Neutrophil (primary cell): ENCODE data around the gene ANK3.

Source experiments
- H3K27ac ChIP-seq: fragments of 200-600 bp; sonication (generic); 2 replicates; pipeline ENCODE4 v1.5.1; 2016; ENCODE audit warnings: mild to moderate bottlenecking, moderate library complexity
- H3K27me3 ChIP-seq: fragments of 200-600 bp; sonication (generic); 2 replicates; pipeline ENCODE4 v1.6.0; 2016; ENCODE audit warnings: mild to moderate bottlenecking
- H3K36me3 ChIP-seq: fragments of 200-600 bp; sonication (generic); 2 replicates; pipeline ENCODE4 v1.5.1; 2017
- H3K4me1 ChIP-seq, 2 experiments: fragments of 200-600 bp in 1 of 2; sonication (generic) in 1 of 2; 1 replicate in 1 of 2; 2 replicates in 1 of 2; pipeline versions ENCODE4 v1.5.1 to v1.6.1; 2013 to 2016; ENCODE audit warnings: low read depth in 1 of 2, low read length in 1 of 2, mild to moderate bottlenecking in 1 of 2, moderate library complexity in 1 of 2; ENCODE audit not compliant: control insufficient read depth in 1 of 2, insufficient read depth in 1 of 2
- H3K4me3 ChIP-seq, 2 experiments: fragments of 200-600 bp in 1 of 2; sonication (generic) in 1 of 2; 1 replicate in 1 of 2; 2 replicates in 1 of 2; pipeline ENCODE4 v1.5.1; 2013 to 2016; ENCODE audit warnings: low read depth in 1 of 2, low read length in 1 of 2, mild to moderate bottlenecking in 1 of 2, moderate library complexity in 1 of 2
- H3K9me3 ChIP-seq: fragments of 200-600 bp; sonication (generic); 2 replicates; pipeline ENCODE4 v1.5.1; 2016
- CTCF ChIP-seq: fragments of 200-600 bp; sonication (generic); IDR thresholded peaks from 2 replicates; pipeline ENCODE4 v1.5.1; 2016; ENCODE audit warnings: antibody characterized with exemption

ANK3 gene

GRCh38 chr10:60281792-60282353, 107.8 kb downstream of the ANK3 start:
- Histone ChIP-seq H3K4me3 (no peak overlapping the region), H3K9me3 (no peaks in the 10 kb centered on the region), H3K27me3 (no peaks in the 10 kb centered on the region), H3K4me1 (no peaks in the 10 kb centered on the region), H3K36me3 (no peaks in the 10 kb centered on the region), H3K27ac (no peak overlapping the region)
- TF ChIP-seq CTCF: no peak

DNA sequence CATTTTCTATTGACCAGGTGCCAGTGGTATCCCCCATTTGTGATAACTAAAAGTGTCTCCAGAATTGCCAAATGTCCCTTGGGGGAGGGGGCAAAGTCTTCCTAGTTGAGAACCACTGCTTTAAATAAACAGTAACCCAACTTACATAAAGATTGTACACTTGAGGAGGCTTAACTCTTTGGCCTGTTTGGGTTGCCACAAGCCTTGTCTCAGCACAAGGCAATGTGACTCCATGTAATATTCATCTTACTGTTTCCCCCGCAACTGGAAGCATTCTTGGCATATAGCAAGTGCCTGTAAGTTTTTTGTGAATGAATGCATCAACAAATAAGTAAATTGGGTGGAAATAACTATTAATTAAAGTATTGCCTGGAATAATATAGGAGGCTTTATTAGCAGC, 108.3 kb downstream of the ANK3 start:
- Histone ChIP-seq H3K4me1 (no peaks in the 10 kb centered on the region), H3K36me3 (no peaks in the 10 kb centered on the region), H3K9me3 (no peaks in the 10 kb centered on the region), H3K4me3 (no peak overlapping the region), H3K27ac (no peak overlapping the region), H3K27me3 (no peaks in the 10 kb centered on the region)
- no peak for TF ChIP-seq CTCF

DNA sequence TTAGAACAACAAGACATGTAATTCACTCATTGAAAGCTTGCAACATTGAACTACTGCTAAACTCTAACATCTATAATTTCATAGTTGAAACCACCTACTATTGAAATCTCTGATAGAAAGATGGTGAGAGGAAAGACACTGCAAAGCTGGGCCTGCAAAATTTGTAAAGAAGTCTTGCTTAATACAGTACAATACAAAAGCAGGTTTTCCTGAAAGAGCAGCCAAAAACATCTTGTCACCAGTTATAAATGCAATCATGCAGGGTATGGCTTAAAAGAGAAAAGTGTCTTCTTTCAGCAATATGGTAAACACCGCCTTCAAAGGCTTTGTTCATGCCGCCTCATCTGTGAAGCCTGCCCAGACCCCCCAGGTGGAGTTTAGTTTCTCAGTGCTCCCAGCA, 109.2 kb downstream of the ANK3 start:
- H3K9me3 ChIP-seq: no peaks in the 10 kb centered on the region
- no peaks in the 10 kb centered on the region for H3K27me3 ChIP-seq
- H3K27ac ChIP-seq: no peak overlapping the region
- H3K4me3 ChIP-seq: no peak overlapping the region
- H3K36me3 ChIP-seq: no peaks in the 10 kb centered on the region
- H3K4me1 ChIP-seq: no peaks in the 10 kb centered on the region
- TF ChIP-seq CTCF: no peak

DNA sequence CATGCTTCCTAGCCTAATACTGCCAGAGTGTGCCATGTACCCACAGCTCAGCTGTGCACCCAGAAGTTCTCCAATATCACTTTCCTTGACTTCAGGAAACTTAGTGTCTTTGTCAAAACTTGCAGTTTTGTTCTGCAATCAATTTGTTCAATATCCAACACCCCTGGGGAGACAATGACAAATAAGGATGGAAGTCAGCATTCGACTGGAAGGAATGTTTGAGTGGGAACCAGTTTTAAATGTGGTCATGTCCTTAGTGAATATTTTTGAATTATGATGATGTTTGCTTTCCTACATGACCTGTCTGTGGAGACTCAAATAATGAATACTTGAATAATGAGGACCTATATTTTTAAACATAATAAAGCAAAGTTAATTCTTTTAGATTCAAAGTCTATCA, 112.0 kb downstream of the ANK3 start:
- Histone ChIP-seq H3K4me1 (no peaks in the 10 kb centered on the region), H3K27me3 (no peaks in the 10 kb centered on the region), H3K4me3 (no peak overlapping the region), H3K27ac (no peak overlapping the region), H3K9me3 (no peaks in the 10 kb centered on the region), H3K36me3 (no peaks in the 10 kb centered on the region)
- no peak for TF ChIP-seq CTCF

GRCh38 chr10:60276232-60276631, 113.4 kb downstream of the ANK3 start:
- H3K4me1 ChIP-seq: no peaks in the 10 kb centered on the region
- no peak overlapping the region for H3K27ac ChIP-seq
- TF ChIP-seq CTCF: no peak

More at GRCh38 chr10:60276232-60276631, 113.4 kb downstream of the ANK3 start:
- H3K9me3 ChIP-seq: no peaks in the 10 kb centered on the region
- no peaks in the 10 kb centered on the region for H3K27me3 ChIP-seq
- H3K4me3 ChIP-seq: no peak overlapping the region
- H3K36me3 ChIP-seq: no peaks in the 10 kb centered on the region
